HG02840 (cell line): ENCODE measurements around the gene TMPRSS2.

Experiments
- ATAC-seq: cut with Tn5 transposase; IDR thresholded peaks from one replicate; pipeline ENCODE4 v1.9.1; 2021; ENCODE audit warnings: mild to moderate bottlenecking, moderate library complexity, moderate number of reproducible peaks; ENCODE audit not compliant: unreplicated experiment, low FRiP score

TMPRSS2 gene

DNA sequence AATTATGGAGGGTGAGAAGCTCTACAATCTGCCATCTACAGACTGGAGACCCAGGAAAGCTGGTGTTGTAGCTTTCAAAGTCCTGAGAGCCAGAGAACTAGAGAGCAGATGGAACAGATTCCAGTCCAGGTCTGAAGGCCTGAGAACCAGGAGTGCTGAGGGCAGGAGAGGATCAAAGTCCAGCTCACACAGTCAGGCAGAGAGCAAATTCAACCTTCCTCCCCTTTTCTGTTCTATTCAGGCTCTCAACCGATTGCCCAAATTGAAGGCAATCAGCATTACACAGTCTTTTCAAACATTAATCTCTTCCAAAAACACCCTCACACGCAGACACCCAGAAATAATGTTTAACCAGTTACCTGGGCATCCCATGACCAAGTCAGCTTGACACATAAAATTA, 2.5 kb upstream of the TMPRSS2 start:
- ATAC-seq = no peak

DNA sequence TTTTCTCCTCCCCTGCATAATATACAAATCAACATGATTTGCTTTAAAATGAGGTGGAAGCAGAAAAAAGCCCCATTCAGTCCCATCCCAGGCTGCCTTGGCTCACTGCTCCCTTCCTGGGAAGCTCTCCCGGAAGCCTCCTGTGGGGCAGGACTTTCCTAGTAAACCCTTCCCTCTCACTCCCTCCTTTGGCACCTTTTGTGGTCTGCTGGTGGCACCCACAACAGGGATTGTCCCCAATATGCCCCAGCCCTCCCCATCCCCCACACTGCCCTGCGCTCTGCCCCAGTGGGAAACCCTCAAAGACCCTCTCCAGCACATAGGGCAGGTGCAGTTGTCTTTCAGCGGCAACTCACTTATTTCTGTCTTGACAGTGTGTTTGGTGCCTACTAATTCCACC, 1.8 kb upstream of the TMPRSS2 start:
- ATAC-seq = no peak

DNA sequence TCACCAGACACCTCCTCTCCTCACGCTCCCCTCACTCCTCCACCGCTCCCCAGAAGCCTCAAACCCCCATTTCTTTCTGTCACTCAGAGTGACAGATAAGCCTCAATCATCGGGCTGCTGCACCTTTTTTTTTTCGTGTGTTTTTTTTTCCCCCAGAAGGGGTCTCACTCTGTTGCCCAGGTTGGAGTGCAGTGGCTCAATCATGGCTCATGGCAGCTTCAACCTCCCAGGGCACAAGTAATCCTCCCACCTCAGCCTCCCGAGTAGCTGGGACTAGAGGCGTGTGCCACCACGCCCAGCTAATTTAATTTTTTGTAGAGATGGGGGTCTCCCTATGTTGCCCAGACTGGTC, 1.2 kb upstream of the TMPRSS2 start:
- ATAC-seq = no peak

DNA sequence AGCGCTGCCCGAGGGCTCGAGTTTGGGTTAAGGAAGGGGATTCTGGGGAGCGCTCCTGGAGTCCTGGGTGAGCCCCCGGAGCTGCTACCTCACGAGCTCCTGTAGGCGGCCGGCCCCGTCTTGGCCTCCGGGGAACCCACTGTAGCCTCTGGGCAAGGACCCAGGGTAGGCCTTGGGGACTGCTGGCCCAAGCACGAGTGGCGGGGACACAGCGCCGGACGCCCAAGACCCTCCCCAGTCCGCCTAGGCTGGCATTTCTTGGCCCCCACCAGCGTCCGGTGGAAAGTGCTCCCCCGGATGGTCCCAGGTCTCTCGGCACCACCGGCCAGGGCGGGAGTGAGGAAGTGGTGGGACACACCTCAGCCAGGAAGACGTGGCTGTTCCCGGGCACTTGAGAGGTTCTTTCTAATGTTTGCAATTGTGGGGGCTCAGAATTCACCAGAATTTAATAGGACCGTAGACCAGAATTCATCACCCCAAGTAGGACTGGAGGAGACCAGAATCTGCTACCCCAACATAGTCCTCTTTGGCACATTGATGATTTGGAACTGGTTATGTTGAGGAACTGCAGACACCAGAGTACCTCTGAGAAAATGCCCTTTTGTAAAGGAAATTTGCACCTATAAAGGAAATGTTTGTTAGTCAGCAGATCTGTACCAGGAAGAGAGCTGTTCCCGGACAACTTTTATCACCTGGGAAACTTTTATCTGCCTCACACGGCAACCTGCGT, 622 bp upstream of the TMPRSS2 start:
- no peak for ATAC-seq

DNA sequence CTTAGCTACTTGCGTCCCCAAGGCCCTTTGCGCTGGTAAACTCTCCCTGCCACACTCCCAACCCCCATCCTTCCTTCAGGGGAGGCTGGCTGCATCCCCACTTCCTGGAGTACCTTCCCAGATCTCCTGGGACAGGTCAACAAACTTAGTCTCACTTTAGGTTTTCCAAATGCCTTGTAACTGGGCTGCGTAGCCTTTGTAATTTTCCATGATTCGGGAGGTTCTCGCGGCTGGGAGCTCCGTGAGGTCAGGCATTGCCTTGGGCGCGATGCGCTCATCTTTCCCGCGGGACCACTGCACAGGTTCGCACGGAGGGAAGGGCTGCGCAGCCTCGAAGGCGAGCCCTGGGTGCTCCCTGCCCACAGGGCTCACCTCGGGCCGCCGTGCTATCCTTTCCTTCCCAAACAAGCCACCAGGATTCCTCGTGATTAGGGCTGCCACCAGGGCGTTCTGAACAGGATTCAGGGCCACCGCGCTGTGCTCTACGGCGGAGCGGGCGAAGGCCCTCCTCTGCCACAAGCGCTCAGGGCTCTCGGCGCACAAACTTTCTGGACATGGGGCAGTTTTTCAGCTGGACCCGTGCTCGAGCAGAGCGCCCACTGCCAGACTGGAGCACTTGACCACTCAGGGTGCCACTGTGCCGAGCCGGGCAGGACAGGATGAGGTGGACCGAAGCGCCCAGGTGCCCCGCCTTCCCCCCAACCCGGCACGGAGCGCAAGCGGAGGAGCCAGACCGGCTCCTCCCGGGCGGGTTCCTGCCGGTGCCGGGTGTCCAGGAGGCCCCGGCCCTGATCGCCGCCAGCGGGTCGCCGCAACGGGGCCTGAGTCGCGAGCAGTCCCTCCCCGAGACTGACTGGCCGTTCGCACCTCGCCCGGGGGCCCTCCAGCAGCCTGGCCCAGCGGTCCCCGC, 1.1 kb downstream of the TMPRSS2 start:
- ATAC-seq = no peak

DNA sequence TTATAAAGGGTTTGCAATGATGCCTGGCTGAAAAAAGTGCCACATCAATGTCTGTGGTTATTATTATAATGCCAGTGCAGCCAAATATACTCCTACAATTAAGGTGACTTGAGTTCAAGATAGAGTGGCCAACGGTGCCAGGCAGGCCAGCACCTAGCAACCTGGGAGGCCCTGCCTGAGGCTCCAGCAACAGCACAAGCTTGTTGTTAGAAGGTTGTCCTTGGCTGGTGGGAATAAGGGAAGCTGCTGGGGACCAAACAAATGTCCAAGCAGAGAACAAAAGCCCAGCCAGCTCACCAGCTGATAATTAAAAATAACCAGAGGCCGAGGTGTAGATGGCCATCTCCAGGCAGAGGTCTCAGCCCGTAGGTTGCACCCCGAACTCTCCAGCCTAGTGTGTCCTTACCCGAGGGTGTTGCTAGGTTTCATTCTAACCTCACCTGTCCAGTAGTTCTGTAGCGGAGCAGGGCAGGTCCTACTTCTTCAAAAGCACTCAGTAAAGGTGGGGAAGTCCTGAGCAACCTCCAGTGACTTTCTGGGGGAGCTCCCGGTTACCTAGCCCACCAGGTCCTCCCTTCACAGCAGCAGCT, 1.9 kb downstream of the TMPRSS2 start:
- no peak for ATAC-seq

DNA sequence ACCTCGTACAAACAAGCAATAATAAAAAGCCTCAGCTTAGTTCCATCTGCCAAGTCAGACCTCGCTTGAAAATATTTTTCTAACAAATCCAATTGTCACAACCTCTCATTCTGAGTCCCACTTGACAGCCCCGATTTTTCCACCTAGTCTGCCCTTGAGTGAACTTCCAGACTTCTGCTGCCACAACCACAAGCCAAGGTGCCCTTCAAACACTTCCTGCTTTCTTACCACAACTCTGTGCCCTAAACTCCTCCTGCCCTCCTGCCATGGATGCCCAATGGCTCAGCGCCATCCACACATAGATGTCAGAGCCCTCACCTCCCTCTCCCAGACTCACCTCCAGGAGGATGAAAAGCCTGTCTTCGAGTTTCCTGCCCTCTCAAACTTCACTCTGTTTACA, 3.9 kb downstream of the TMPRSS2 start:
- ATAC-seq = no peak

DNA sequence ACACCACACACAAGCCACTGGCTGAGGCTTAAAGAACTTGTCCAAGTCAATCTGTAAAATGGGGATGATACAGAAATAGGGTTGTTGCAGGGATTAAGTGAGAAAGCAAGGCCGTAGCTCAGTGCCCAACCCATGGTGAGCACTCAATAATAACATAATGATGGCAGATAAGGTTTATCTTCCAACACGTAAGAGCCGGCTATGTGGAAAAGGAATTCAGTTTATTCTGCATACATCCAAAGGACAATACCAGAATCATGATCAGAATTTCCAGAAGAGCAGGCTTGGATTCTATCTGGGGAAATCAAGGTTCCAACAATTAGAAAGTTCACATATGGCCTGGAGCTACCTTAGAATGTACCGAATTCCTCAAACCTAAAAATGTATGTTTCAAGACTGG, 4.6 kb downstream of the TMPRSS2 start:
- ATAC-seq = no peak

DNA sequence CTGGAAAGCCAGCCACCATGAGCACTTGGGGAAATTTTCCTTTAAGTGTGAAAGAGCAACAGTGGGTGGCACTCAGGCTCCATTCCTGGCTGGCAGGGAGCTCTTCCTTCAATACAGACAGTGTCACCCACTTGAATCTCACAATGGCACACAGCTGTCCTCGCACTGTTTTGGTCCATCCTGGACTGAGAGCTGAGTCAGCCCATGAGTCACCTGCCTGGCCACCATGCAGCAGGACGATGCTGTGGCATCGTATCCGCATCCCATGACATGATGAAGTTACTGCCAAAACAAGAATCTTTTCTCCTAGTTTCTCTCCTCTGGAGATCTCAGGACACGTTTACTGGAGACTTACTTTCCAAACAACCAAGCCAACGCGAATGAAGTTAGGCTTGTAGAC, 6.0 kb downstream of the TMPRSS2 start:
- no peak for ATAC-seq

DNA sequence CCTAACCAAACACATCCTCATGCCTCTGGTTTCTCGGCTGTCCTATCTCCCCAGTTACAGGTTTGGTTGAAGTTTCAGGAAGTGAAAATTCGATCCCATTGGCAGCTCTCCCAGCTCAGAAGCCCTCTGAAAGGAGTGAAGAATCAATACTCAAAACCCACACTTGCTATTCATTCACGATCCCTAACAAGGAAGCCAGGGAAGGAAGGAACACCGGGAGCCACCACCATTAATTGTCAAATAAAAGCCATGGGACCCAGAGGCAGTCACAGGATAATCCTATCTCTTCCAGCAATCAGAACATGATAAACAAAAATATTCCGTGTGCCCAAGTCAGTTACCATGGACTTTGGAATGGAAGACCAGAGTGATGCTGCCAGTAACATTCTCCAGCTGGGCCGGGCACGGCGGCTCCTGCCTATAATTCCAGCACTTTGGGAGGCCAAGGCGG, 7.0 kb downstream of the TMPRSS2 start:
- no peak for ATAC-seq

DNA sequence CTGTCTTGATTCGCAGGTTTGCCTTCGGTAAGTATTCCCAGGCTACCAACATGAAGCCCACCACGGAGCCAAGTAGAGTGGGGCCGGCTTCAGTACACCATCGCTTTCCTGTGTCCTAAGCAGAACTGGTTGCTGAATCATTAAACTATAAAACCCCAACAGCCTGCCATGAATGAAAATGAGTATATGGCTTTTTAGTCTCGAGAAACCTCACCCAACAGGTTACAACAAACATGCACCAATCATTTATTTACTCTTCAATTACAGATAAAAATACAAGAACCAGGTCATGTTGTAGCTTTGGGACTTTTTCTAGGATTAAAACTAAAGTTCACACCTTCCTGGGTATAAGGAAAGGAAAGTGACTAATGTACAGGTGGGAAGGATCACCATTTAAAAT, 7.6 kb downstream of the TMPRSS2 start:
- ATAC-seq = no peak

DNA sequence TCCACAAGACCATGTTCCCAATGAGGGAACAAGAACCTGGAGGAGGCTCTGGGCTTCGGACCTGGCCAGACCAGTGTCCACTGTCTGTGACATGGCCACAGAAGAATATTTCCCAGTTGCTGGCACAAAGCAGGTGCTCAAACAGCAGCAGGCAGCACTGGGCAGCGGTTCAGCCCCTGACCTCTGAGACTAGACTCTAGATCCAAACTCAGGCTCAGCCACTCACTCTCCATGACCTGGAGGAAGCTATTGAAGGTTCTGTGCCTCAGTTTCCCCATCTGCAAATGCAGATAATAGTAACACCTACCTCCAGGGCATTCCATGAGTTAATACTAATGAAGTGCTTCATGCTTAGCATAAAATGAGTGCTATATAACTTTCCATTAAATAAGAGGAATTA, 8.0 kb downstream of the TMPRSS2 start:
- ATAC-seq = no peak

DNA sequence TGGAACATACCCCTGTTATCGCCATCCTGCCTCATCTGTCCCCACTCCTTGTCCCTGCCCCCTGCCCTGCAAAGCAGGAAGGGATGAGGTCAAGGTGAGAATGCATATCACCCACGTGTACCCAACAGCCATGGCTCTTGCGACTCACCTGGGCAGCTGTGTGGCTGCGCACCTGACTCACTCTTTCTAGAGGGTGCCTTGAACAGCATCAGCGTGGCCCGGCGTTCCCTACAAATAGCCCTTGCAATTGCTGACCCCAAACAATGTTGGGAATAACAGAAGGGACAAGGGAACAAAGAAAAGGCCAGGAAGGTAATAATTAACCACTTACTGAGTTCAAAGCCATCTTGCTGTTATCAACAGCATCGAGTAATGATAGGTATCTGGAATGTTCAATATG, 10.2 kb downstream of the TMPRSS2 start:
- no peak for ATAC-seq

DNA sequence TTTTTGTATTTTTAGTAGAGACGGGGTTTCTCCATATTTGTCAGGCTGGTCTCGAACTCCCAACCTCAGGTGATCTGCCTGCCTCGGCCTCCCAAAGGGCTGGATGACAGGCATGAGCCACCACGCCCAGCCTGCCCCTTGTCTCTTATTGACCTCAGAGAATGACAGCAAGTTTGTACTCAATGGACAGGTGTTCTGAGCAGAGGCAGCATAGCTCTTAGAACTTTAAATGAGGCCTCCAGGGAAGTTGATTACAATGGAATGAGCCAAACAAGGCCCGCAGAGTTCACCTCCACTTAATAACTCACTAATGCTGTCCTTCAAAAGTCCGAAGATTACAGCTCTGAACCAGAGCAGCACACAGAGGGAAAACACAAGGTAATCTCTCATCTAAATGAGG, 10.9 kb downstream of the TMPRSS2 start:
- no peak for ATAC-seq

DNA sequence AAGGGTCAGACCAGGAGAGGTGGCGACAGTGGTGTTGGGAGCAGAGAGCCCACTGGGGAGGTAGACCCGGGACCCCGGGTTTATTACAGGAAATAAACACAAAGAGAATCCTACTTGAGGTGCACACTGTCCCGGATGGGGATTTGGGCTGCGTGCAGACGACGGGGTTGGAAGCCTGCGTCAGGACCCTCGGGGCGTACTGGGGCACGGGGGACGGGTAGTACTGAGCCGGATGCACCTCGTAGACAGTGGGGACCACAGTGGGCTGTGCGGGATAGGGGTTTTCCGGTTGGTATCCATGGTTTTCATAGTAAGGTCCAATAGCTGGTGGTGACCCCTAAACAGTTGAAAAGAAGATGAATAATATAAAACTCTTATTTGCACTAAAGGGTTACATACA, 13.7 kb downstream of the TMPRSS2 start:
- ATAC-seq = no peak

DNA sequence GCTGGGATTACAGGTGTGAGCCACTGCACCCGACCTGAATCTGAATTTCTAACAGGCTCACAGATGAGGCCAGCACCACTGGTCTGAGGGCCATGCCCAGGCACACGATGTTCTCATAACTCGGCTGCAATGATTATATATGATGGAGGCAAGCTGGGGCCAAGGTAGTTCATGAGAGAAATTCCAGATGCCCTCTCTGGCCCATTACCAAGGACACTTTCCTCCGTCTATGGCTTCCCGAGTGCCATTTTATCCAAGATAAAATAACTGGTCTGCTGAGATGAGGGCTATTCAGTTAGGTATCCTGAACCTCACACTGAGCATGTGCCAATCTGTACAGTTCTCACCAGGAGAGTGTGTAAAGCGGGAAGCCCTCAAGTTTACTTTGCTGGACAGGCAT, 16.5 kb downstream of the TMPRSS2 start:
- no peak for ATAC-seq

DNA sequence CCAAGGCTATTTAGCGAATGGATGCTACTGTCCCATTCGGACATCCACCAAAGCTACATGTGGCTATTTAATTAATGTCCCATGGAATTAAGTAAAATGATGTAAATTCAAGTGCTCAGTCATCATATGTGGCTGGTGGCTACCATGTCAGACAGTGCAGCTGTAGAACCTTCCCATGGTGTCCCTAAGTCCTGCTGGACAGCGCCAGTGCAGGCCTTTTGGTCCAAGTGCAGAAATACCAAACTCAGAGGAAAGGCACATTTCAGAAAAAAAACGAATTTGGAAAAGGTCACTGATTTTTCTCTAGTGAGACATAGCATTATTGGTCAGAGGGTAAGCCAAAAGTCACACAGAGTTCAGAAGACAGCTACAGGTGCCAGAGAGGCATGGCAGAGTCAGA, 17.6 kb downstream of the TMPRSS2 start:
- ATAC-seq = no peak

DNA sequence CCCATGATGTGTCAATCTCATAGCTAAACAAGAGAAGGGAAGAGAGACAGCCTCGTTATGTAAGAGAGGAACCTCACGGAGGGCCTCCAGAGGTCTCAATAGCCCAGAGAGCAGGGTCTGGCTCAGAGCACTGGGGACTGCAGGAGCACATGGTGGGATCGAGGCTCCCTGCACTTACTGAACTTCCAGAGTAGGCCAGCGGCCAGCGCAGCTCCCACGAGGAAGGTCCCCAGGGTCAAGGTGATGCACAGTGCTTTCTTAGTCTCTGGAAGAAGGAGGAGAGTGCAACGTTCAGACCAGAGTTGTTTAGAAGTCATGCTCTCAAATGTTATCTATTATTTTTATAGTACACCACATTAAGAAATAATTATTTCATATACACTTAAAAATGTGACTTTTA, 18.6 kb downstream of the TMPRSS2 start:
- no peak for ATAC-seq

DNA sequence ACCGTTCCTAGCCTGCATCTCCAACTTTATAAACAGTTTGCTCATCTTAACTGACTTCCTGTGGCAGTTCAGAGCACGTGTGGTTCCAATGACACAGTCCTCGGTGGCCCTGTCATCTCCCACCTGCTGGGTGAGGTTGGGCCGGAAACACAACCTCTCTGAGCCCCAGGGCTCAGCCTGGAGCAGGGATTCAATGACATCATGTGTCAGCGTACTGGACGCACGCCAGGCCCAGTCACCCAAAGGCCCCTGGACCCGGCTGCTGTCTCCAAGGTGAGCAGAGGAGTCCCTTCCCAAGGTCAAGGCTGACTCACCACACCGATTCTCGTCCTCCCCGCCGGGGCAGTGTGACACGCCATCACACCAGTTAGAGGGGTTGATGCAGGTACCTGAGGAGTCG, 19.9 kb downstream of the TMPRSS2 start:
- no peak for ATAC-seq

DNA sequence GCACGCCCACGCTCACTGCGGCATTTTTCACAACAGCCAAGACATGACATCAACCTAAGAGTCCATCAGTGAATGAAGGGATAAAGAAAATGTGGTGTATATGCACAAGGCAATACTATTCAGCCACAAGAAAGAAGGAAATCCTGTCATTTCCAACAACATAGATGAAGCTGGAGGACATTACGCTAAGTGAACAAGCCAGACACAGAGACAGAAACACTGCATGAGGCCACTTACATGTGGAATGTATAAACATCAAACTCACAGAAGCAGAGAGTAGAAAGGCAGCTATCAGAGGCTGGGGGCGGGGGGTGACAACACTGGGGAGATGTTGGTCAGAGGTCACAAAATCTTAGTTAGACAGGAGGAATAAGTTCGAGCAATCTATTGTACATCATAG, 20.9 kb downstream of the TMPRSS2 start:
- no peak for ATAC-seq

DNA sequence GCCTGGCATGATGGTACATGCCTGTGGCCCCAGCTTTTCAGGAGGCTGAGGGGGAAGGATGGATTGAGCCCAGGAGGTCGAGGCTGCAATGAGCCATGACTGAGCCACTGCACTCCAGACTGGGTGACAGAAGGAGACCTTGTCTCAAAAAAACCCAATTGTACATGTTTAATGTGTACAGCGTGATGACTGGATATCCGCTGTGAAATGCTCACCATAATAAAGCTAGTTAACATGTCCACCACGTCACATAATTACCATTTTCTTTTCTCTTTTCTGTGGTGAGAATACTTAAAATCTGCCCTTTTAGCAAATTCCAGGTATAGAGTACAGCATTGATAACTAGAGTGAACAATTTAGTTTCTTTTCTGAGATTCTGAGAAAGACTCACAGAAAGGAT, 24.0 kb downstream of the TMPRSS2 start:
- no peak for ATAC-seq

DNA sequence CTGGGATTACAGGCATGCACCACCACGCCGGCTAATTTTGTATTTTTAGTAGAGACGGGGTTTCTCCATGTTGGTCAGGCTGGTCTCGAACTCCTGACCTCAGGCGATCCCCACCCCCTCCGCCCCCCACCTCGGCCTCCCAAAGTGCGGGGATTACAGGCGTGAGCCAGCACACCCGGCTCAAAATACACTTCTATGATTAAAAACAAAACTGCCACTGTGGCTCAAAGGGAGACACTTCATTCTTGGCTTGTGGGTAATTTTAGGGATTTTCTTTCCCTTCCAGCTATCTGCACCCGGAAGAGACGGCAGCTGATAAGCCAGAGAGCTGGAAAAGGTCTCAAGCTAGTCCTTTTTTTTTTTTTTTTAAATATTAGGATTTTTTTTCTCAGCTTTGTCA, 24.5 kb downstream of the TMPRSS2 start:
- no peak for ATAC-seq
